ENCODE measurements around the gene SHANK1.

The SHANK1 gene

GRCh38 chr19:50697414-50698124 is 22.0 kb downstream of the SHANK1 start:
- no peak for DNase-seq
- TF ChIP-seq, protein P1, sequence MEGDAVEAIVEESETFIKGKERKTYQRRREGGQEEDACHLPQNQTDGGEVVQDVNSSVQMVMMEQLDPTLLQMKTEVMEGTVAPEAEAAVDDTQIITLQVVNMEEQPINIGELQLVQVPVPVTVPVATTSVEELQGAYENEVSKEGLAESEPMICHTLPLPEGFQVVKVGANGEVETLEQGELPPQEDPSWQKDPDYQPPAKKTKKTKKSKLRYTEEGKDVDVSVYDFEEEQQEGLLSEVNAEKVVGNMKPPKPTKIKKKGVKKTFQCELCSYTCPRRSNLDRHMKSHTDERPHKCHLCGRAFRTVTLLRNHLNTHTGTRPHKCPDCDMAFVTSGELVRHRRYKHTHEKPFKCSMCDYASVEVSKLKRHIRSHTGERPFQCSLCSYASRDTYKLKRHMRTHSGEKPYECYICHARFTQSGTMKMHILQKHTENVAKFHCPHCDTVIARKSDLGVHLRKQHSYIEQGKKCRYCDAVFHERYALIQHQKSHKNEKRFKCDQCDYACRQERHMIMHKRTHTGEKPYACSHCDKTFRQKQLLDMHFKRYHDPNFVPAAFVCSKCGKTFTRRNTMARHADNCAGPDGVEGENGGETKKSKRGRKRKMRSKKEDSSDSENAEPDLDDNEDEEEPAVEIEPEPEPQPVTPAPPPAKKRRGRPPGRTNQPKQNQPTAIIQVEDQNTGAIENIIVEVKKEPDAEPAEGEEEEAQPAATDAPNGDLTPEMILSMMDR (IDR thresholded peaks at IDR 0.05), result no peak
- Histone ChIP-seq H3K27ac (no peak overlapping the region), H3K36me3 (no peaks in the 10 kb centered on the region), H3K9me3 (no peaks in the 10 kb centered on the region), H3K4me1 (peaks cover 0 to 7% (median 0%) of the 10 kb centered on the region in 4 donors), H3K27me3 (peaks cover 0 to 78% of the 10 kb centered on the region in 2 donors), H3K4me3 (no peak overlapping the region)
- intact Hi-C loops (cut with DNase I; ENCODE audit: low total_unique reads), result no loop called here

GRCh38 chr19:50696094-50696483 is 23.5 kb downstream of the SHANK1 start:
- Histone ChIP-seq H3K4me1 (peaks cover 0 to 7% (median 0%) of the 10 kb centered on the region in 4 donors), H3K36me3 (no peaks in the 10 kb centered on the region), H3K27me3 (peaks cover 0 to 70% of the 10 kb centered on the region in 2 donors), H3K4me3 (no peak overlapping the region), H3K27ac (no peak overlapping the region), H3K9me3 (no peaks in the 10 kb centered on the region)
- DNase-seq, result no peak
- intact Hi-C loops (cut with DNase I; ENCODE audit: low total_unique reads), result no loop called here
- TF ChIP-seq, protein P1 (IDR thresholded peaks at IDR 0.05), result no peak

DNA sequence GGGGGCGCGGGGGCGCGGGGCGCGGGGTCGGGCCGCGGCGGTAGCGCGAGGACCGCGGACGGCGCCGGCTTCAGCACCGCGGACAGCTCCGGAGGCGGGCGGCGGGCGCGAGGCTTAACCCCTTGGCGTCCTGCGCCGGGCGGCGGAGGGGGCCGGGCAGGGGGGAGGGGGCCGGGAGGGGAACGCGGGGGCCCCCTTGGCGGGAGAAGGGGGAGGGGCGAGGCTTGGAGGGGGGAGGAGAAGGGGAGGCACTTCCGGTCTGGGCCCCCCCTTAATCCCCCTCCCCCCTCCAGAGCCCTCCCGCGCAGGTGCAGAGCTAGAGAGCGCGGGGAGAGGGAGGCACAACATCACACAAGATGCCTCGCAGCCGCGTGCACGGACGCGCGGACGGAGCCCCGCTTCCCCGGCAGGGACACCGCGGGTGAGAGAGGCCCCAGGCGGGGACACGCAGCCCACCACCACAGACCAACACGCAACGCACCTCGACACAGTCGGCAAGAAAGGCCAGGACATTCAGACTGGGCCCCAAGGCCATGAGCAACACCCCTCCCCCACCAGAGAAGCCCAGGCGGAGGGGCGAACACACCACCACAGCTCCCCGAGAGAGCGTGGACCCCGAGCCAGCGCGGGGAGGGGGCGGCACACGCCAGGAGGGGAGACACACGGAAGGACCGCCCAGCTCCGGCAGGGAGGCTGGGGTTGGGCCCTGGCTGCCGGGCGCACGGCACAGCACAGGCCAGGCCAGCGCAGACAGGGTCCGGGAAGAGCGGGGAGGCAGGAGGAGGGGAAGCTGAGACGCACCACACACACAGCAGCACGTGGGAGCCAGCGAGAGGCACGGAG is 24.1 kb downstream of the SHANK1 start:
- no peak for DNase-seq
- no peak overlapping the region for H3K27ac ChIP-seq
- no peaks in the 10 kb centered on the region for H3K36me3 ChIP-seq
- TF ChIP-seq, protein P1 (IDR thresholded peaks at IDR 0.05), result no peak
- H3K9me3 ChIP-seq, result no peaks in the 10 kb centered on the region
- no peak overlapping the region for H3K4me3 ChIP-seq
- peaks cover 0 to 73% of the 10 kb centered on the region in 2 donors for H3K27me3 ChIP-seq
- intact Hi-C loops (cut with DNase I; ENCODE audit: low total_unique reads), result no loop called here
- H3K4me1 ChIP-seq, result peaks cover 0 to 7% (median 0%) of the 10 kb centered on the region in 4 donors

DNA sequence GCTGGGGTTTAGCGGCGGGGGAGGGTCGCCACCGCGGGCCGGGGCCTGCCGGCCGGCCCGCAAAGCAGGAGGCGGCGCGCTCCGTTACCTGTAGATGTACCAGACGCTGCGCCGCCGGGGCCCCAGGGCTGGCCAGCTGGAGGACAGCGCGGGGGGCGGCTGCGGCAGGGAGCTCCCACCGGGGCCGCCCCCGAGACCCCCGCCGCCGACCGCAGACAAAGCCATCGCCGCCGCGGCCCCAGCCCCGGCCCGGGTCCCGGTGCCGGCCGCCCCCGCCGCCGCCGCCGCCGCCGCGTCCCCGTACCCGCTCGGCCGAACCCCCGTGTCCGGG is 24.8 kb downstream of the SHANK1 start:
- Histone ChIP-seq H3K27me3 (peaks cover 0 to 73% of the 10 kb centered on the region in 2 donors), H3K27ac (no peak overlapping the region), H3K9me3 (no peaks in the 10 kb centered on the region), H3K4me1 (peaks cover 0 to 7% (median 0%) of the 10 kb centered on the region in 4 donors), H3K36me3 (no peaks in the 10 kb centered on the region), H3K4me3 (no peak overlapping the region)
- intact Hi-C loops (cut with DNase I; ENCODE audit: low total_unique reads), result no loop called here
- no peak for DNase-seq
- TF ChIP-seq, protein P1 (IDR thresholded peaks at IDR 0.05), result no peak

DNA sequence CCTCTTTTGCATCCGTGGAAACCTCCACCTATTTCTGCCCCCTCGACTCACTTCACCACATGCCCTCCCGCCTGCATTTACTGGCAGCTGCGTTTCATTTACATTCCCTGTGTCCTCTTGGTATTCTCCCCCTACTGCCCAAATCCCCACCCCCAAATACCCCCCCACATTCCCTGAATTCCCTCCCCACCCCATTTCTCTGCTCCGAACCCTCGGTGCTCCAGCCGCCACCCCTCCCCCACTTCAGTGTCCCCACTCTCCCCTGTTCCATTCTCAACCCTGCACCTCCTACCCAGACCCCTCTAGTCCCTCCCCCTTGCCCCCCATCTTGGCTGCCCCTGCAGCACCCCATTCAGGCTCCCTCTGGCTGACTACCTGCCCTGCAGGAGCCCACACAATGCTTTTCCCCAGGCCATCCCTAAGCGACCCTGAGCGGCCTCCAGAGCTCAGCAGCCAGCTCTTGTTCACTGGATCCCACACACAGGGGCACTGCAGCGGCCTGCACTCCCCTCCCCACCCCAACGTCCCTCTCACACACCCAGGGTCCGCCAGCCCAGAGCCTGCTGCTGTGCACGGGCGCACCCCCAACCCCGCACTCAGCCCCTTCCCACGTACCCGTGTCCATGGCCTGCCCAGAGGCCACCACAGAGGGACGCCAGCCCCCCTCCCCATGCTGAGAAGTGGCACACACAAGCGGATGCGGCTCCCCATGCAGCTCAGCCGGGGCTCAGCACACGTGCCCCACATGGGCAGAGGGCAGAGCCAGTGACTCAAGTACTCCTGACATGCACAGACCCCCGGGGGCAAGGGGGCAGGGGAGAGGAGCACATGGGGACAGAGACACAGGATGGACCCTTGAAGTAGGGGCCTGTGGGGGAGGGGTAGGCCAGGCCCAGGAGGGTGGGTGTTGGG is 26.3 kb downstream of the SHANK1 start:
- no peak overlapping the region for H3K4me3 ChIP-seq
- H3K27ac ChIP-seq, result no peak overlapping the region
- DNase-seq, result no peak
- no peaks in the 10 kb centered on the region for H3K36me3 ChIP-seq
- peaks cover 0 to 68% of the 10 kb centered on the region in 2 donors for H3K27me3 ChIP-seq
- TF ChIP-seq, protein P1 (IDR thresholded peaks at IDR 0.05), result no peak
- no peaks in the 10 kb centered on the region for H3K9me3 ChIP-seq
- peaks cover 0 to 7% (median 0%) of the 10 kb centered on the region in 4 donors for H3K4me1 ChIP-seq
- intact Hi-C loops (cut with DNase I; ENCODE audit: low total_unique reads), result no loop called here
